MM.1S (cell line): ENCODE data around the gene FNDC1.

ENCODE experiments used
- DNase-seq: peaks from one replicate; pipeline ENCODE4 v3.0.0-alpha.2; 2015
- H2AFZ ChIP-seq: fragments of 300-600 bp; sonication (generic); 2 replicates; pipeline ENCODE4 v1.6.0; 2016; ENCODE audit warnings: antibody characterized with exemption, low read length
- H3F3A ChIP-seq: fragments of 300-600 bp; sonication (generic); 2 replicates; pipeline ENCODE4 v1.6.1; 2016; ENCODE audit warnings: mild to moderate bottlenecking, antibody characterized with exemption, low read length, moderate library complexity, mixed read lengths; ENCODE audit not compliant: insufficient read depth
- H3K27ac ChIP-seq: fragments of 300-600 bp; sonication (generic); 2 replicates; pipeline ENCODE4 v1.5.1; 2016; ENCODE audit warnings: mild to moderate bottlenecking, low read length
- H3K27me3 ChIP-seq: fragments of 300-600 bp; sonication (generic); replicated peaks from 2 replicates; pipeline ENCODE4 v1.6.0; 2016; ENCODE audit warnings: low read length; ENCODE audit not compliant: insufficient read depth
- H3K36me3 ChIP-seq: fragments of 300-600 bp; sonication (generic); replicated peaks from 2 replicates; pipeline ENCODE4 v1.6.1; 2016; ENCODE audit warnings: mild to moderate bottlenecking, low read length, mixed read lengths; ENCODE audit not compliant: insufficient read depth
- H3K4me1 ChIP-seq: fragments of 300-600 bp; sonication (generic); 2 replicates; pipeline ENCODE4 v1.6.1; 2016; ENCODE audit warnings: low read length, mixed read lengths
- H3K4me2 ChIP-seq: fragments of 300-600 bp; sonication (generic); 2 replicates; pipeline ENCODE4 v1.6.0; 2016; ENCODE audit warnings: low read depth, low read length
- H3K4me3 ChIP-seq: fragments of 300-600 bp; sonication (generic); 2 replicates; pipeline ENCODE4 v1.5.1; 2016; ENCODE audit warnings: low read length, mixed read lengths
- H3K79me2 ChIP-seq: fragments of 300-600 bp; sonication (generic); 2 replicates; pipeline ENCODE4 v1.6.1; 2016; ENCODE audit warnings: mixed run types, low read length, mixed read lengths
- H3K9ac ChIP-seq: fragments of 300-600 bp; sonication (generic); 2 replicates; pipeline ENCODE4 v1.6.1; 2016; ENCODE audit warnings: low read length, mixed read lengths
- H3K9me2 ChIP-seq: fragments of 300-600 bp; sonication (generic); replicated peaks from 2 replicates; pipeline ENCODE4 v1.6.1; 2016; ENCODE audit warnings: mild to moderate bottlenecking, low read length, mixed read lengths; ENCODE audit not compliant: insufficient read depth
- H3K9me3 ChIP-seq: fragments of 300-600 bp; sonication (generic); replicated peaks from 2 replicates; pipeline ENCODE4 v1.6.1; 2016; ENCODE audit warnings: mild to moderate bottlenecking, low read length, mixed read lengths; ENCODE audit not compliant: insufficient read depth
- H4K20me1 ChIP-seq: fragments of 300-600 bp; sonication (generic); 2 replicates; pipeline ENCODE4 v1.6.1; 2016; ENCODE audit warnings: mild to moderate bottlenecking, low read length, moderate library complexity, mixed read lengths; ENCODE audit not compliant: insufficient read depth
- EZH2 ChIP-seq: fragments of 300-600 bp; sonication (generic); optimal IDR thresholded peaks from 2 replicates; pipeline ENCODE3; 2017; ENCODE audit warnings: low read depth, mild to moderate bottlenecking, antibody characterized with exemption, low read length, mixed read lengths
- EZH2phosphoT487 ChIP-seq: fragments of 300-600 bp; sonication (generic); IDR thresholded peaks from 2 replicates; pipeline ENCODE4 v1.6.1; 2018; ENCODE audit warnings: antibody characterized with exemption, low read length
- TF ChIP-seq, protein P1 (sequence below): fragments of 300-600 bp; sonication (generic); IDR thresholded peaks from 2 replicates; pipeline ENCODE4 v1.5.1; 2016; ENCODE audit warnings: antibody characterized with exemption, low read length, mixed read lengths

The FNDC1 gene

DNA sequence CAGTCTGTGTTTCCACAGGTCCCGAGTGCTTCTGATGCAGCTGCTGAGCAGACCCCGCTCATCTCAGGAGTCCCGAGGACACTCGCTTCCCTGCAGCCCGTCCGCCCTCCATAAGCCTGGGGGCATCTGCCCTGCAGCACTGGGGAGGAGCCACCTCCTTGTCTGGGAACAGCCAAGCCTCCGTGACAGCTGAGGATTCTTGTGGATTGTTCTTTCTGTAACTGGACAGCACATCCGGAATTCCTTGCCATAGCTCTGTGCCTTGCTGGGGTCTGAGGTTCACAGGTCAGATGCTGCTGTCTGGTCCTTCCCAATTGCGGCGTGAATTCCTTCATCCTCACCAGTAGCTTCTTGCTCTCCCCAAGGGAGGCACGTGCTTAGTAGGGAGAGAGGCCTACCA lies 38.4 kb upstream of the FNDC1 start:
- H3K9ac ChIP-seq: no peak overlapping the region
- H4K20me1 ChIP-seq: no peaks in the 10 kb centered on the region
- no peaks in the 10 kb centered on the region for H3F3A ChIP-seq
- no peaks in the 10 kb centered on the region for H3K9me3 ChIP-seq
- no peak overlapping the region for H3K4me2 ChIP-seq
- H3K9me2 ChIP-seq: no peaks in the 10 kb centered on the region
- no peaks in the 10 kb centered on the region for H3K36me3 ChIP-seq
- 0 out of 2 replicates have a peak, but pooled peaks cover 4% of the 10 kb centered on the region for H3K4me1 ChIP-seq
- H3K4me3 ChIP-seq: no peak overlapping the region
- no peaks in the 10 kb centered on the region for H3K79me2 ChIP-seq
- H3K27me3 ChIP-seq: peaks cover 73% of the 10 kb centered on the region
- no peak for TF ChIP-seq EZH2phosphoT487
- TF ChIP-seq, protein P1, sequence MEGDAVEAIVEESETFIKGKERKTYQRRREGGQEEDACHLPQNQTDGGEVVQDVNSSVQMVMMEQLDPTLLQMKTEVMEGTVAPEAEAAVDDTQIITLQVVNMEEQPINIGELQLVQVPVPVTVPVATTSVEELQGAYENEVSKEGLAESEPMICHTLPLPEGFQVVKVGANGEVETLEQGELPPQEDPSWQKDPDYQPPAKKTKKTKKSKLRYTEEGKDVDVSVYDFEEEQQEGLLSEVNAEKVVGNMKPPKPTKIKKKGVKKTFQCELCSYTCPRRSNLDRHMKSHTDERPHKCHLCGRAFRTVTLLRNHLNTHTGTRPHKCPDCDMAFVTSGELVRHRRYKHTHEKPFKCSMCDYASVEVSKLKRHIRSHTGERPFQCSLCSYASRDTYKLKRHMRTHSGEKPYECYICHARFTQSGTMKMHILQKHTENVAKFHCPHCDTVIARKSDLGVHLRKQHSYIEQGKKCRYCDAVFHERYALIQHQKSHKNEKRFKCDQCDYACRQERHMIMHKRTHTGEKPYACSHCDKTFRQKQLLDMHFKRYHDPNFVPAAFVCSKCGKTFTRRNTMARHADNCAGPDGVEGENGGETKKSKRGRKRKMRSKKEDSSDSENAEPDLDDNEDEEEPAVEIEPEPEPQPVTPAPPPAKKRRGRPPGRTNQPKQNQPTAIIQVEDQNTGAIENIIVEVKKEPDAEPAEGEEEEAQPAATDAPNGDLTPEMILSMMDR: no peak
- TF ChIP-seq EZH2: no peak
- H3K27ac ChIP-seq: no peak overlapping the region
- no peak overlapping the region for H2AFZ ChIP-seq
- DNase-seq: no peak

DNA sequence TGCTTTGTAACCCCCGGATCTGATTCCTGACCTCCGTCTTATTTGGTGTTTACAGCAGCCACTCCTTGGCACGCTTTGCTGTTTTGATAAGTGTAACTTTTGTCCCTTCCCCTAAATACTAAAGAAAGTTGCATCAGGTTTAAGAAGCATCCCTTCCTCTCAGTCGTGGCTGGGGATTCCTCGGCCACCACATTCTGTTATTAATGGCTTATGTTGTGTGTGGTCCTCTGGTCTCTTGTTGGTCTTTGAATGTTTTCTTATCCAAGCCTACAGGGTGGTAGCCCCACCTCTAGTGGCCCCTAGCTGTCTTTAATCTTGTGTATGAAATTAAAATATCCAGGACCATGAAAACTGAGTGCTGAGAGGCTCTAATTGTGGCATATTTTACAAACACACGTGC lies 37.5 kb upstream of the FNDC1 start:
- H3K36me3 ChIP-seq: no peaks in the 10 kb centered on the region
- no peaks in the 10 kb centered on the region for H3K9me3 ChIP-seq
- H3K79me2 ChIP-seq: no peaks in the 10 kb centered on the region
- H3K4me2 ChIP-seq: no peak overlapping the region
- no peak overlapping the region for H3K4me3 ChIP-seq
- no peak overlapping the region for H3K9ac ChIP-seq
- no peaks in the 10 kb centered on the region for H4K20me1 ChIP-seq
- no peaks in the 10 kb centered on the region for H3F3A ChIP-seq
- no peak overlapping the region for H2AFZ ChIP-seq
- no peak for TF ChIP-seq EZH2
- H3K27me3 ChIP-seq: peaks cover 64% of the 10 kb centered on the region
- DNase-seq: no peak
- H3K4me1 ChIP-seq: 0 out of 2 replicates have a peak, but pooled peaks cover under 1% of the 10 kb centered on the region
- no peak overlapping the region for H3K27ac ChIP-seq
- no peaks in the 10 kb centered on the region for H3K9me2 ChIP-seq

DNA sequence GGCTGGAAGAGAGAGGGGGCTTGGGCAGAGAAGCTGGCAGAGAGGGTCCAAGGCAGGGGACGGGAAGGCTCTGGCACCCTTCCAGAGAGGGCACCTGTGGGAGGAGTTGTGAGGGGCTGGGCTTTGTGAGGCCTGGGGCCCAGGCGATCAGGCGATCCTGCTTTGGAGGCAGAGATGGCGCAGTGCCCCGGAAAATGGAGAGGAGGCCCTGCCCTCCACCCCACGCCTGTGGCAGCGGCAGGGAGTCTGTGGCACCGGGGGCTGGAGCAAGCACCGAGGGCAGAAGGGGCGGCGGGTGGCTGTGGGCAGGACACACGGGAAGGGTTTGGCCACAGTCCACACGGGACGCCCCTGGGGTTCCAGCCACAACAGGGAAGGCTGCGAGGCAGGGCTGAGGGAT lies 36.5 kb upstream of the FNDC1 start:
- H3K4me3 ChIP-seq: no peak overlapping the region
- no peaks in the 10 kb centered on the region for H3K9me2 ChIP-seq
- H3K27me3 ChIP-seq: peaks cover 62% of the 10 kb centered on the region
- H3F3A ChIP-seq: no peaks in the 10 kb centered on the region
- no peaks in the 10 kb centered on the region for H3K36me3 ChIP-seq
- H2AFZ ChIP-seq: no peak overlapping the region
- no peak for DNase-seq
- H3K9me3 ChIP-seq: no peaks in the 10 kb centered on the region
- H3K4me2 ChIP-seq: no peak overlapping the region
- no peak overlapping the region for H3K27ac ChIP-seq
- H3K79me2 ChIP-seq: no peaks in the 10 kb centered on the region
- H3K4me1 ChIP-seq: no peaks in the 10 kb centered on the region
- no peak for TF ChIP-seq EZH2phosphoT487
- TF ChIP-seq, protein P1: no peak
- no peak for TF ChIP-seq EZH2
- H3K9ac ChIP-seq: no peak overlapping the region
- H4K20me1 ChIP-seq: no peaks in the 10 kb centered on the region

DNA sequence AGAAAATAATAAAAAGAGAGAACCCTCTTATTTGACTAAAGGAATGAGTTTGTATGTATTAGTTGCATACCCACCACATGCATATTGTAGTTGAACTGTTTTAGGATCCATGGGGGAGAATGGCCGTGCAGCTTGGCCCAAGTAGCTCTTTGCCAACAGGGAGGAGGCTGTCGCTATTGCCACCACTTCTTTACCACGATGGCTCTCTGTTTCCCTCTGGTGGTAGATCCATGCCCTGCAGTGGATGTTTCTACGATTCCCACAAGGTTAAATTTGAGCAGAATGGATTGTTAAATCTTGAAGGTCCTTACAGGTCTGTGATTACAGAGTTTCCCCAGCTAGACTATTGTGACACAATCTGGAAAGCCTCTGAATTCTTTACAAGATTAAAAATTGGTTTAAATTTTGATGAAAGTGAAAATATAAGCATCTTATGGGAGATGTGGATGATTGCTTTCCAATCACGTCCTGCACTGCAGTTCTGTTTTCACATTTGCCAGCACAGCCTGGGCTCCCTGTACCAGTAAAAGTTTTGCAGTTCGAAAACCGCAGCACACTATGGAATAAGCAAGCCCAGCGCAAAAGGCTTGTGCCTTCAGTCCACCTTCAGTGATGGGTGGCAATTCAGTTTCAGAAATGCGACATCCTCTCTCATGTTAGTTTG lies 34.4 kb upstream of the FNDC1 start:
- H3K9ac ChIP-seq: no peak overlapping the region
- H2AFZ ChIP-seq: no peak overlapping the region
- TF ChIP-seq EZH2phosphoT487 (no peak), EZH2 (no peak)
- TF ChIP-seq, protein P1: peak; percentile 73
- no peaks in the 10 kb centered on the region for H3K9me3 ChIP-seq
- H3F3A ChIP-seq: no peaks in the 10 kb centered on the region
- H3K4me2 ChIP-seq: no peak overlapping the region
- H3K4me1 ChIP-seq: no peaks in the 10 kb centered on the region
- H3K4me3 ChIP-seq: no peak overlapping the region
- peaks cover 40% of the 10 kb centered on the region for H3K27me3 ChIP-seq
- no peaks in the 10 kb centered on the region for H4K20me1 ChIP-seq
- no peaks in the 10 kb centered on the region for H3K9me2 ChIP-seq
- H3K79me2 ChIP-seq: no peaks in the 10 kb centered on the region
- no peaks in the 10 kb centered on the region for H3K36me3 ChIP-seq
- DNase-seq: peak; percentile 48
- H3K27ac ChIP-seq: no peak overlapping the region
